SK-N-MC (cell line): ENCODE results near the gene MALAT1.

Source experiments
- EZH2 ChIP-seq: fragments of 200-600 bp; sonication (generic); IDR thresholded peaks from one replicate; pipeline ENCODE4 v1.6.1; 2017; ENCODE audit warnings: antibody characterized with exemption
- FOXP2 ChIP-seq: optimal IDR thresholded peaks from 2 replicates; pipeline ENCODE3; 2011; ENCODE audit warnings: mild to moderate bottlenecking, moderate library complexity; ENCODE audit not compliant: insufficient read depth; ENCODE audit errors: extremely low read length, control extremely low read depth
- POLR2AphosphoS5 ChIP-seq: IDR thresholded peaks from 2 replicates; pipeline ENCODE4 v1.6.1; 2012; ENCODE audit warnings: mild to moderate bottlenecking, low read depth, low read length, borderline replicate concordance

DNA sequence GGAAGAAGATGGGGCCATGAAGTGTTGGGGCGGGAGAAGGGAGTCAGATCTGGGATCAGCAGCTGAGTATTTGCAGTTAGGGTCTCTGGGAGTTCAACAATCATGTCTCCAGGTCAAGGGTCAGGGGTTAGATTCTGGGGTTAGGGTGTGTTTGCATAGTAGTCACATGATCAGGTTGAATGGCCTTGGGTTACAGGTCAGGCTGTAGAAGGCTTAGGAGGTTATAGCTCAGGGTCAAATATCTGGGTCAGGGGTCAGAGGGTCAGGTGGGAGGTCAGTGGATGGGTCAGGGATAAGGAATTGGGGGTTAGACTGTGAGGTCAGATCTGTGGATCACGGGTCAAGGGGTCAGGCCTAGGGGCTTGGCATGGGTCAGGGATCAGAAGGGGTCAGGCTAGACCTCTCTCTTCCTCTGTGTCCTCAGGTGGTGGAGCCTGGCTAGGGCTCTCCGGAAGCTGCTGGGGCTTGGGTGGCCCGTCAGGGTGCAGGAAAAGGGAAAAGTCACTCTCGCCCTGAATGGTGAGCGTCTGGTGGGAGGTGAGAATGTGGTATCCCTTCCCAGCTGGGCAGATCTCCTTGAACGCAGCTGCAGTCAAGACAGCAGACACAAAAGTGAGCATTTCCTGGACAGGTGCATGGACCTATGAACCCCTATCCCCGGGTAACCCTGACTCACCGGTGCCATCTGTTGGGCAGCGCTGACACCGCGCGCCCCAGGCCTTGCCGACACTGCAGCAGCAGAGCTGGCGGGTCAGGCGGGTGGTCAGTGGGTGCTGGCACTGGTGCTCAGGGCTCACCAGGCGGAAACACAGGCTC lies 52.9 kb downstream of the MALAT1 start:
- TF ChIP-seq POLR2AphosphoS5 (no peak), EZH2 (no peak), FOXP2 (no peak)
